Erythroblast (primary cell): Measurements from ENCODE around the gene GNE.

ENCODE experiments used
- GATA1 ChIP-seq: IDR thresholded peaks from 2 replicates; pipeline ENCODE4 v1.6.1; 2011; ENCODE audit warnings: low read depth, mild to moderate bottlenecking, control low read depth, low read length, moderate library complexity
- POLR2A ChIP-seq: IDR thresholded peaks from 2 replicates; pipeline ENCODE4 v1.6.1; 2011; ENCODE audit warnings: mild to moderate bottlenecking, low read length

GRCh38 chr9:36251428-36251827 lies 6.8 kb downstream of the GNE start:
- TF ChIP-seq POLR2A (no peak), GATA1 (no peak)
